Prostate gland (tissue), 2 donors: ENCODE results near the gene THAP8.

Experiments
- POLR2A ChIP-seq: fragments of 450-650 bp; IDR thresholded peaks from one replicate; pipeline ENCODE4 v1.6.1; 2016; ENCODE audit warnings: antibody characterized with exemption, mild to moderate bottlenecking
- TF ChIP-seq, protein P1 (sequence below), 4 experiments: fragments of 200-600 bp in 2 of 4; fragments of 450-650 bp in 2 of 4; sonication (generic) in 2 of 4; IDR thresholded peaks; 1 replicate in 3 of 4; 2 replicates in 1 of 4; pipeline ENCODE4 v1.5.1; 2016 to 2019; ENCODE audit warnings: antibody characterized with exemption in 4 of 4, mild to moderate bottlenecking in 2 of 4, moderate library complexity in 2 of 4

DNA sequence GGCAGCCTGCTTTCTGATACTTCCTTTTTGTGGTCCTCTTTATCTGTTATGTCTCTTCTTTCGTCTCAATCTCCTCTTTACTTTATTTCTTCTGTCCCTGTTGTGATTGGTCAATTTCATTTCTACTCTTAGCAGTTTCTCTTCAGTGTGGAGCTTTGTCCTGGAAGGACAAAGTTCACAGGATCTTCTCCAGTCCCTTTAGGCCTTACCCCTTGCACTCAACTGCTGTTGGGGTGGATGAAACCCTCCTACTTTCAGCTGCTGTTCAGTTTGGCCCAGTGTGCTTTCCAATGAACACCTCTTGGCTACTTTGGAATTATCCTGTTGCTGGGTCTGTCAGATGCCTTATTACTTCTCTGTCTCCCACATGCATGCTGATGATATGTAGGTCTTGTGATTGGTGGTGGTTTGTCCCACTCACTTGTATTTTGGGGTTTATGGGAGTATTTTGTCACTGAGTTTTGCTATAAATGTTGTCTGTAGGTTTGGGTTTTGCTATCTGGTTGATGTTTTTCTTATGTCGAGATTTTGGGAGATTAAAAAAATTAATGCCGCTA is 25.4 kb upstream of the THAP8 start:
- TF ChIP-seq POLR2A: no peak
- TF ChIP-seq, protein P1, sequence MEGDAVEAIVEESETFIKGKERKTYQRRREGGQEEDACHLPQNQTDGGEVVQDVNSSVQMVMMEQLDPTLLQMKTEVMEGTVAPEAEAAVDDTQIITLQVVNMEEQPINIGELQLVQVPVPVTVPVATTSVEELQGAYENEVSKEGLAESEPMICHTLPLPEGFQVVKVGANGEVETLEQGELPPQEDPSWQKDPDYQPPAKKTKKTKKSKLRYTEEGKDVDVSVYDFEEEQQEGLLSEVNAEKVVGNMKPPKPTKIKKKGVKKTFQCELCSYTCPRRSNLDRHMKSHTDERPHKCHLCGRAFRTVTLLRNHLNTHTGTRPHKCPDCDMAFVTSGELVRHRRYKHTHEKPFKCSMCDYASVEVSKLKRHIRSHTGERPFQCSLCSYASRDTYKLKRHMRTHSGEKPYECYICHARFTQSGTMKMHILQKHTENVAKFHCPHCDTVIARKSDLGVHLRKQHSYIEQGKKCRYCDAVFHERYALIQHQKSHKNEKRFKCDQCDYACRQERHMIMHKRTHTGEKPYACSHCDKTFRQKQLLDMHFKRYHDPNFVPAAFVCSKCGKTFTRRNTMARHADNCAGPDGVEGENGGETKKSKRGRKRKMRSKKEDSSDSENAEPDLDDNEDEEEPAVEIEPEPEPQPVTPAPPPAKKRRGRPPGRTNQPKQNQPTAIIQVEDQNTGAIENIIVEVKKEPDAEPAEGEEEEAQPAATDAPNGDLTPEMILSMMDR (IDR thresholded peaks at IDR 0.05): no peak
